OCI-LY1 (cell line): Measurements from ENCODE around the gene MAPK11.

ENCODE experiments used
- EZH2 ChIP-seq: fragments of 200-600 bp; sonication (generic), shearing (Covaris generic); IDR thresholded peaks from 2 replicates; pipeline ENCODE4 v1.8.0; 2017; ENCODE audit warnings: borderline replicate concordance, mixed run types, mild to moderate bottlenecking, antibody characterized with exemption, low read length, moderate library complexity, mixed read lengths
- TF ChIP-seq, protein P1 (sequence below): fragments of 200-600 bp; sonication (generic), shearing (Covaris generic); IDR thresholded peaks from 2 replicates; pipeline ENCODE4 v1.5.1; 2017; ENCODE audit warnings: mild to moderate bottlenecking, antibody characterized with exemption, low read length, moderate library complexity, mixed read lengths

DNA sequence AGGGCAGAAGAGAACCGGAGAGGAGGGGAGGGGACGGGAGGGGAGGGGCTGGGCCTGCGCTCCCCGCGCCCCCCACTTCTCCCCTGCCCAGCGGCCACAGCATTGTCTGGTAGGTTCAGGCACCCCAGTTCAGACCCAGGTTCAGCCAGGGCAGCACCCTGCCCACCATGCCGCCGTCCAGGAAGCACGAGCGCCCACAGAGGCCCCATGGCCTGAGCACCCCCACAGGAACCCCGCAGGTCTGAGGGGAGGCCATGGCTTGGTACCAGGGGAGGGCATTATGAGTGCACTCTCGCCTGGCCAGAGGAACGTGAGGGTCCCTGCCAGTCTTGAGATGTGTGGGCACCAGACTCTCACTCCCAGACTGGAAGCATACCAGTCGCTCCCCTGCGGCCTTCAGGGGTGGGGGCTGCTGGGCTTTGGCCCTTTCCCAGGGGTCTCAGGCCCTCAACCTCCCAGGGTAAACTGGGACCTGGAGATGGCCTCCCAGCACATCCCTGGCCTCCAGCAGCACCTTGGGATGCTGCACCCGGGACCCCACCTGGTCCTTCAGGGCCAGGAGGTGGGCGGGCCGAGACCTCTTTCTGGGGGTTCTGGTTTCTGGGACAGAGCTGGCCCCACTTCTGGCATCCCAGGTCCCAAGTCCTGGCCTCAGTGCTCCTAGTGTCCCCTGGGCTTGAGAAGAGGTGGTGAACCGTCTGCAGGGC is 37.9 kb upstream of the MAPK11 start:
- TF ChIP-seq, protein P1, sequence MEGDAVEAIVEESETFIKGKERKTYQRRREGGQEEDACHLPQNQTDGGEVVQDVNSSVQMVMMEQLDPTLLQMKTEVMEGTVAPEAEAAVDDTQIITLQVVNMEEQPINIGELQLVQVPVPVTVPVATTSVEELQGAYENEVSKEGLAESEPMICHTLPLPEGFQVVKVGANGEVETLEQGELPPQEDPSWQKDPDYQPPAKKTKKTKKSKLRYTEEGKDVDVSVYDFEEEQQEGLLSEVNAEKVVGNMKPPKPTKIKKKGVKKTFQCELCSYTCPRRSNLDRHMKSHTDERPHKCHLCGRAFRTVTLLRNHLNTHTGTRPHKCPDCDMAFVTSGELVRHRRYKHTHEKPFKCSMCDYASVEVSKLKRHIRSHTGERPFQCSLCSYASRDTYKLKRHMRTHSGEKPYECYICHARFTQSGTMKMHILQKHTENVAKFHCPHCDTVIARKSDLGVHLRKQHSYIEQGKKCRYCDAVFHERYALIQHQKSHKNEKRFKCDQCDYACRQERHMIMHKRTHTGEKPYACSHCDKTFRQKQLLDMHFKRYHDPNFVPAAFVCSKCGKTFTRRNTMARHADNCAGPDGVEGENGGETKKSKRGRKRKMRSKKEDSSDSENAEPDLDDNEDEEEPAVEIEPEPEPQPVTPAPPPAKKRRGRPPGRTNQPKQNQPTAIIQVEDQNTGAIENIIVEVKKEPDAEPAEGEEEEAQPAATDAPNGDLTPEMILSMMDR: no peak
- TF ChIP-seq EZH2: no peak
